IPS-15b (cell line): ENCODE data around the gene DNM3.
"Not testable (repeated sequence)": the region's sequence is repeated elsewhere in the genome, so short reads cannot be mapped to it uniquely, and the experiment has no call there.

Experiments
- H3K27me3 ChIP-seq: one replicate; pipeline ENCODE4 v1.6.1; 2013; ENCODE audit warnings: low read length; ENCODE audit not compliant: control insufficient read depth, insufficient read depth
- H3K36me3 ChIP-seq: one replicate; pipeline ENCODE4 v1.6.1; 2013; ENCODE audit warnings: low read length; ENCODE audit not compliant: control insufficient read depth, insufficient read depth
- H3K4me1 ChIP-seq: one replicate; pipeline ENCODE4 v1.6.1; 2013; ENCODE audit warnings: mild to moderate bottlenecking, low read length; ENCODE audit not compliant: control insufficient read depth, insufficient read depth
- H3K4me3 ChIP-seq: one replicate; pipeline ENCODE4 v1.5.1; 2013; ENCODE audit warnings: low read depth, low read length
- H3K9ac ChIP-seq: one replicate; pipeline ENCODE4 v1.6.1; 2013; ENCODE audit warnings: low read depth, mild to moderate bottlenecking, low read length
- H3K9me3 ChIP-seq: one replicate; pipeline ENCODE4 v1.6.1; 2013; ENCODE audit warnings: mild to moderate bottlenecking, low read length; ENCODE audit not compliant: control insufficient read depth, insufficient read depth

The DNM3 gene

DNA sequence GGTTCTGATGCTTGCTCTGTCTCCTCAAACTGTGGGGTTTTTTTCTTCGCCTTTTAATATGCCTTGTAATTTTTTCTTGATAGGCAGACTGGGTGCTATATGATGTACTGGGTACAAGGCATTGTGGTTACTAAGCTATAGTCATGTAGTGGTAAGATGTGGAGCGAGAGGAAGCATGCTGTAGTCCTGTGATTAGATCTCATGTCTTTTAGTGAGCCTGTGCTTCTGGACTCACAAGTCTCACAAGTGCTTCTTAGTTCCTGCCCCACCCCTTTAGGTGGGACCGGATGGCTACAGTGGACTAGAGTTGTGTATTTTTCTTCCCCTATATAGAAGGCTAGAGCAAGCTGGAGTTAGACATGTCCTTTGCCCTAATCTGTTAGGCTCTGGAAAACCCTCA lies 178.7 kb downstream of the DNM3 start:
- Histone ChIP-seq H3K36me3 (no peaks in the 10 kb centered on the region), H3K4me1 (no peaks in the 10 kb centered on the region), H3K9me3 (no peaks in the 10 kb centered on the region), H3K27me3 (no peaks in the 10 kb centered on the region), H3K9ac (no peak overlapping the region), H3K4me3 (no peak overlapping the region)

DNA sequence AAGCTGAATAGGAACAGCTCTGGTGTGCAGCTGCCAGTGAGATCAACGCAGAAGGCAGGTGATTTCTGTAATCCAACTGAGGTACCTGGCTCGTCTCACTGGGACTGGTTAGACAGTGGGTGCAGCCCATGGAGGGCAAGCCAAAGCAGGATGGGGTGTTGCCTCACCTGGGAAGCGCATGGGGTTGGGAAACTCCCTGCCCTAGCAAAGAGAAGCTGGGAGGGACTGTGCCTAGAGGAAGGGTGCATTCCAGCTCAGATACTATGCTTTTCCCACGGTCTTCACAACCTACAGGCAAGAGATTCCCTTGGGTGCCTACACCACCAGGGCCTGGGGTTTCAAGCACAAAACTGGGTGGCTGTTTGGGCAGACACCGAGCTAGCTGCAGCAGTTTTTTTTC lies 183.2 kb downstream of the DNM3 start:
- no peaks in the 10 kb centered on the region for H3K27me3 ChIP-seq
- H3K4me3 ChIP-seq: no peak overlapping the region
- H3K9ac ChIP-seq: no peak overlapping the region
- H3K9me3 ChIP-seq: no peaks in the 10 kb centered on the region
- no peaks in the 10 kb centered on the region for H3K4me1 ChIP-seq
- no peaks in the 10 kb centered on the region for H3K36me3 ChIP-seq

GRCh38 chr1:172024944-172025738 lies 183.8 kb downstream of the DNM3 start:
- not testable (repeated sequence) for H3K4me3 ChIP-seq, H3K27me3 ChIP-seq, H3K9ac ChIP-seq, H3K4me1 ChIP-seq, H3K9me3 ChIP-seq, H3K36me3 ChIP-seq

DNA sequence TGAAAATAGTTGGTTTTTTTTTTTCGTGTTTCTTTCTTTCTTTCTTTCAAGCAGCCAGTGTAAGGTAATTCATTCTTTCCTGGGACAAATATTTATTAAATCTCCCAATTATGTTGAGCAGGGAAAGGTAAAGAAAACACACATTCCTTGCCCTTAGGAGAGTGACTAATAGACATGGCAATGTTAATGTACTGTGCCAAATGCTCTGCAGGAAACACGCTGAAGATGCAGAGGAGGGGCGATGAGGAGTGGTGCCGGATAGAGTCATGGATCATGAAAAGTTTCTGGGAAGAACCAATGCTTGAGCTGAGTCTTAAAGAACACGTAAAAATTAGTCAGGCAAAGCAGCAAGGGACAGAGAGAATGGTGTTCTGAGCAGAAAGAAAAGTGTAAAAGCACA lies 199.2 kb downstream of the DNM3 start:
- Histone ChIP-seq H3K4me1 (no peaks in the 10 kb centered on the region), H3K9ac (no peak overlapping the region), H3K36me3 (no peaks in the 10 kb centered on the region), H3K27me3 (no peaks in the 10 kb centered on the region), H3K9me3 (no peaks in the 10 kb centered on the region), H3K4me3 (no peak overlapping the region)

- Histone ChIP-seq H3K27me3 (no peaks in the 10 kb centered on the region), H3K4me1 (no peaks in the 10 kb centered on the region), H3K36me3 (no peaks in the 10 kb centered on the region), H3K9me3 (no peaks in the 10 kb centered on the region), H3K9ac (no peak overlapping the region), H3K4me3 (no peak overlapping the region)
These were observed 199.8 kb downstream of the DNM3 start for GRCh38 chr1:172041102-172041501.

DNA sequence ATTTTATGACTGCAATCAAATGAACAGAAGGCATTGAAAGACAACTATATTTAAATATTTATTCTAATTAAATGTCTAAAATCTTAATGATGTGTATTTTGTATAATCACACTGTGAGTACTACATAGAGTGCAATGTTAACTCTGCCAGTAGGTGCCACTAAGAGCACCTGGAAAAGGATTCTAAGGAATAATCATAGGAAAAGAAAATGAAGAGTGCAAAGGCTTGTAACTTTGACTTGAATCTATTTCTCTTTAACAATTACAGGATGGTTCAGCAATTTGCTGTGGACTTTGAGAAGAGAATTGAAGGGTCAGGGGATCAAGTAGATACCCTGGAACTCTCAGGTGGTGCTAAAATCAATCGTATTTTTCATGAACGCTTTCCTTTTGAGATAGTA lies 200.4 kb downstream of the DNM3 start:
- no peaks in the 10 kb centered on the region for H3K4me1 ChIP-seq
- no peaks in the 10 kb centered on the region for H3K9me3 ChIP-seq
- H3K9ac ChIP-seq: no peak overlapping the region
- no peaks in the 10 kb centered on the region for H3K36me3 ChIP-seq
- H3K4me3 ChIP-seq: no peak overlapping the region
- H3K27me3 ChIP-seq: no peaks in the 10 kb centered on the region

DNA sequence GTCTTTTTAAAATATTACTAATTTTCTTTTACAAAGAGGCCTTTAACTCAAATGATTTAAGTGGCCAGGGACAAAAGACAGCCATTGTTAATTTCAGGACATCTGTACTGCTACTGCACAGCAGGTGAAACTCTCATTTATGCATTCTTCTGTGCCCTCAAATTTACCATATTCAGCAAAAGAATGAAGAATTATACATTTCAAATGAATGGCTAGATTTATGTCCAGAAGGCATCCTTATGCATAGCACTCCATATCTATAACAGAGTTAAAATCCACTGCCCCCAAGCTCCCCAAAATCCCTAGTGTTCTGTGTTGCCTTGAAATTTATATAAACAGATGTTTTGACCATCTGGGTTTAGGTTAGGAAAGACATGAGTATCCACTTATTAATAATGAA lies 202.6 kb downstream of the DNM3 start:
- Histone ChIP-seq H3K9ac (no peak overlapping the region), H3K4me1 (no peaks in the 10 kb centered on the region), H3K9me3 (no peaks in the 10 kb centered on the region), H3K36me3 (no peaks in the 10 kb centered on the region), H3K4me3 (no peak overlapping the region), H3K27me3 (no peaks in the 10 kb centered on the region)

- Histone ChIP-seq H3K36me3 (no peaks in the 10 kb centered on the region), H3K27me3 (no peaks in the 10 kb centered on the region)
These were observed 210.6 kb downstream of the DNM3 start for GRCh38 chr1:172051898-172052297.

DNA sequence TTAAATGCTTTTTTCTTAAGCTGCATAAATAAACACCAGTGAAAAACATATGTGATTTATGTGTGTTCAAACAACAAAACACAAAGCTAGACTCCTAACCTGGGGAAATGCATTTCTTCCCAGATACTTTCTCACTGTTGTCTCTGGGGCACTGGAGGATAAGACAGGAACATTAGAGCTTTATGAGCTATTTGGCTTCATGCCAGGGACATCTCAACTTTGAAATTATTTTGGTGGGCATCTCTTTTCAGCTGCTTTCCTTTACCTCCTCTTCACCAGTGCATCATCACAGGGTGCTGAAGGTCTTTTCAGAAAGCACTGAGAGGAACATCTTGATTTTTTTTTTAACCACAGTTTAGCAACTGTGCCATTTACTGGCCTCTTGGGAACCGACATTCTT lies 212.9 kb downstream of the DNM3 start:
- Histone ChIP-seq H3K36me3 (no peaks in the 10 kb centered on the region), H3K9ac (no peak overlapping the region), H3K9me3 (no peaks in the 10 kb centered on the region), H3K4me3 (no peak overlapping the region), H3K27me3 (no peaks in the 10 kb centered on the region), H3K4me1 (no peaks in the 10 kb centered on the region)

More at GRCh38 chr1:172051898-172052297, 210.6 kb downstream of the DNM3 start:
- Histone ChIP-seq H3K9ac (no peak overlapping the region), H3K4me1 (no peaks in the 10 kb centered on the region), H3K9me3 (no peaks in the 10 kb centered on the region), H3K4me3 (no peak overlapping the region)

GRCh38 chr1:172055816-172056419 lies 214.6 kb downstream of the DNM3 start:
- not testable (repeated sequence) for H3K4me3 ChIP-seq, H3K9ac ChIP-seq, H3K9me3 ChIP-seq, H3K27me3 ChIP-seq, H3K36me3 ChIP-seq, H3K4me1 ChIP-seq

GRCh38 chr1:172068334-172068733 lies 227.0 kb downstream of the DNM3 start:
- Histone ChIP-seq H3K4me1 (no peaks in the 10 kb centered on the region), H3K4me3 (no peak overlapping the region), H3K9me3 (no peaks in the 10 kb centered on the region), H3K27me3 (no peaks in the 10 kb centered on the region), H3K9ac (no peak overlapping the region), H3K36me3 (no peaks in the 10 kb centered on the region)

DNA sequence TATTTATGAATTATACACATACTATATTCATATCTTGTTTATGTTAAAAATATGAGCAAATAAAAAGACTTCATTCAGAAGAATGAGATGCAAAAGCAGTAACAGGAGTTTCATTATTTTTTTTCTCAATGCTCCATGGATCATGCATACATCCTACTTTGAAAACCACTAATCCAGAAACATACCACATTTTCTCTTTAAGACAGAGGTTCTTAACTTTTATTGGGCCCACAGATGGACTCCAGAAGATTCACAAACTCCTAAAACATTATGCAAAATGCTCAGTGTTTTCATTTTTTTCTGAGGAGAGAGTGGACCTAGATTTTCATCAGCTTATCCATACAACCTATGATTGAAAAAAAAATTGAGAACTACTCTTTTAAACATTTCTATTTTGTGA lies 227.8 kb downstream of the DNM3 start:
- no peak overlapping the region for H3K4me3 ChIP-seq
- no peak overlapping the region for H3K9ac ChIP-seq

More for the DNA sequence above, 227.8 kb downstream of the DNM3 start:
- no peaks in the 10 kb centered on the region for H3K9me3 ChIP-seq
- no peaks in the 10 kb centered on the region for H3K27me3 ChIP-seq
- no peaks in the 10 kb centered on the region for H3K36me3 ChIP-seq
- H3K4me1 ChIP-seq: no peaks in the 10 kb centered on the region
